ENCODE data around the gene TMEM31.

- TF ChIP-seq YBX1 (IDR thresholded peaks at IDR 0.05) = no peak
- no peak for TF ChIP-seq SREBF2 (CRISPR knock-in tag; IDR thresholded peaks at IDR 0.05)
- no peak for TF ChIP-seq POU5F1 (IDR thresholded peaks at IDR 0.05; ENCODE audit: borderline replicate concordance, low read depth, low read length, partially characterized antibody)
- no peak for TF ChIP-seq E2F8 (IDR thresholded peaks at IDR 0.05; ENCODE audit: low read depth, partially characterized antibody)
- no peak for TF ChIP-seq ERF (CRISPR knock-in tag; IDR thresholded peaks at IDR 0.05)
Measured at GRCh38 chrX:103666202-103667107, 44.3 kb upstream of the TMEM31 start.

Measured in K562 (cell line).